ENCODE results near the gene CFTR.
"Not testable (repeated sequence)": the region's sequence is repeated elsewhere in the genome, so short reads cannot be mapped to it uniquely, and the experiment has no call there.

CFTR gene

DNA sequence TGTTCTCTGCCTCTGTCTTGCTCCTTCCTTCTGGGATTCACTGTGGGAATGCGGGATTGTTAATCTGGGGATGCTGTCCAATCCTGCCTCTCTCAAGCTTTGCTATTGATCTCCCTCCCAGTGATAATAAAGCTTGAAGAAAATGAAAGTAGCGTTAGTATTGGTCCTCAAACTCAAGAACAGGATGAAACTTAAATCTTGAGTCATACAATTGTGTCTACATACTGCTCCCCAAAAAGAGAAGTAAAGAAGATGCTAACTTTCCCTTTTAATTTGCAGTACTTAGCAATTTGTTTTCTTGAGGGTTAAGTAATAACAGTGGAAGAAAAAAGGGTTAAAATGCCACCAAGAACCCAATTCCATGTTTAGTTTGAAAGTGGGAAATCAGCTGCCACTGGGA is 13.6 kb downstream of the CFTR start:
- in situ Hi-C loops (cut with HindIII; ENCODE audit: low sequenced_read_pairs), result no loop called here

- in situ Hi-C loops (cut with HindIII; ENCODE audit: low sequenced_read_pairs), result no loop called here
These were observed 15.5 kb downstream of the CFTR start for GRCh38 chr7:117495308-117495707.

GRCh38 chr7:117502331-117502730 is 22.5 kb downstream of the CFTR start:
- in situ Hi-C loops (cut with HindIII; ENCODE audit: low sequenced_read_pairs), result no loop called here

DNA sequence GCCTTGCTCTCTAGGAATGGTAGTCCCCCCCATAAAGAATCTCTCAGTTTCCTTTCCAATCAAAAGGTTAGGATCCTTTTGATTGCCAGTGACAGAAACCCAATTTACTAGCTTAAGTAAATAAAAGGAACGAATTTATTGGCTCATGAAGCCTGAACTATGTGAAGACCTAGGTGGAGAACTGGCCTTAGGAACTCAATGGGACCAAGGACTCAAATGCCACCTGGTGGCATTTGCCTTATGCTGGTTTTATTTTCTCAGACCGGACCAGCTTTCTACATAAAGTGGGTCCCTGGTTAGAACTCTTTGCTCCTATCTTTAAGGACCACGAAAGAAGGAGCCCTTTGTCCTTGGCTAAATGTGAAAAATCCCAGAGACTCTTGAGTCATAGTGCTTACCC is 25.4 kb downstream of the CFTR start:
- in situ Hi-C loops (cut with HindIII; ENCODE audit: low sequenced_read_pairs), result no loop called here

GRCh38 chr7:117508676-117509075 is 28.9 kb downstream of the CFTR start:
- in situ Hi-C loops (cut with HindIII; ENCODE audit: low sequenced_read_pairs), result no loop called here

DNA sequence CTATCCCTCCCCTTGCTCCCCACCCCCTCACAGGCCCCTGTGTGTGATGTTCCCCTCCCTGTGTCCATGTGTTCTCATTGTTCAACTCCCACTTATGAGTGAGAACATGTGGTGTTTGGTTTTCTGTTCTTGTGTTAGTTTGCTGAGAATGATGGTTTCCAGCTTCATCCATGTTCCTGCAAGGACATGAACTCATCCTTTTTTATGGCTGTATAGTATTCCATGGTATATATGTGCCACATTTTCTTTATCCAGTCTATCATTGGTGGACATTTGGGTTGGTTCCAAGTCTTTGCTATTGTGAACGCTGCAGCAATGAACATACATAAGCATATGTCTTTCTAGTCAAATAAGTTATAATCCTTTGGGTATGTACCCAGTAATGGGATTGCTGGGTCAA is 37.4 kb downstream of the CFTR start:
- in situ Hi-C loops (cut with HindIII; ENCODE audit: low sequenced_read_pairs), result not testable (repeated sequence)

GRCh38 chr7:117530390-117530789 is 50.6 kb downstream of the CFTR start:
- in situ Hi-C loops (cut with HindIII; ENCODE audit: low sequenced_read_pairs), result no loop called here

GRCh38 chr7:117531595-117532244 is 51.9 kb downstream of the CFTR start:
- in situ Hi-C loops (cut with HindIII; ENCODE audit: low sequenced_read_pairs), result no loop called here

GRCh38 chr7:117538053-117538452 is 58.2 kb downstream of the CFTR start:
- in situ Hi-C loops (cut with HindIII; ENCODE audit: low sequenced_read_pairs), result no loop called here

GRCh38 chr7:117544061-117544460 is 64.2 kb downstream of the CFTR start:
- in situ Hi-C loops (cut with HindIII; ENCODE audit: low sequenced_read_pairs), result no loop called here

DNA sequence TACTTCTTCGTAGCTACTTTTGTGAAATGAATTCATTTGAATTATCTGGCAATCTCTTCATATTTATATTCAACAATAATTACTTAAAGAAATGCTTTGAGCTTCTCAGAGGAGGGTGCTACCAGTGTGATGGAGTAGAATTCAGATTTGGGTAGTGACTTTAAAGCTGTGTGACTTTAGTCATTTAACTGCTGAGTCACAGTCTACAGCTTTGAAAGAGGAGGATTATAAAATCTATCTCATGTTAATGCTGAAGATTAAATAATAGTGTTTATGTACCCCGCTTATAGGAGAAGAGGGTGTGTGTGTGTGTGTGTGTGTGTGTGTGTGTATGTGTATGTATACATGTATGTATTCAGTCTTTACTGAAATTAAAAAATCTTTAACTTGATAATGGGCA is 68.2 kb downstream of the CFTR start:
- in situ Hi-C loops (cut with HindIII; ENCODE audit: low sequenced_read_pairs), result no loop called here

GRCh38 chr7:117550625-117551024 is 70.8 kb downstream of the CFTR start:
- in situ Hi-C loops (cut with HindIII; ENCODE audit: low sequenced_read_pairs), result no loop called here

- in situ Hi-C loops (cut with HindIII; ENCODE audit: low sequenced_read_pairs), result no loop called here
These were observed 72.8 kb downstream of the CFTR start for GRCh38 chr7:117552660-117553059.

- in situ Hi-C loops (cut with HindIII; ENCODE audit: low sequenced_read_pairs), result loop anchor here (5.0 kb wide), 1 partner anchor 43 kb away; no protein-coding TSS in a partner anchor
These were observed 75.4 kb downstream of the CFTR start for GRCh38 chr7:117555260-117555659.

DNA sequence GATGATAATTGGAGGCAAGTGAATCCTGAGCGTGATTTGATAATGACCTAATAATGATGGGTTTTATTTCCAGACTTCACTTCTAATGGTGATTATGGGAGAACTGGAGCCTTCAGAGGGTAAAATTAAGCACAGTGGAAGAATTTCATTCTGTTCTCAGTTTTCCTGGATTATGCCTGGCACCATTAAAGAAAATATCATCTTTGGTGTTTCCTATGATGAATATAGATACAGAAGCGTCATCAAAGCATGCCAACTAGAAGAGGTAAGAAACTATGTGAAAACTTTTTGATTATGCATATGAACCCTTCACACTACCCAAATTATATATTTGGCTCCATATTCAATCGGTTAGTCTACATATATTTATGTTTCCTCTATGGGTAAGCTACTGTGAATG is 79.6 kb downstream of the CFTR start:
- in situ Hi-C loops (cut with HindIII; ENCODE audit: low sequenced_read_pairs), result loop anchor here (5.0 kb wide), 1 partner anchor 47 kb away; no protein-coding TSS in a partner anchor

- in situ Hi-C loops (cut with HindIII; ENCODE audit: low sequenced_read_pairs), result no loop called here
These were observed 80.2 kb downstream of the CFTR start for GRCh38 chr7:117560030-117560429.

DNA sequence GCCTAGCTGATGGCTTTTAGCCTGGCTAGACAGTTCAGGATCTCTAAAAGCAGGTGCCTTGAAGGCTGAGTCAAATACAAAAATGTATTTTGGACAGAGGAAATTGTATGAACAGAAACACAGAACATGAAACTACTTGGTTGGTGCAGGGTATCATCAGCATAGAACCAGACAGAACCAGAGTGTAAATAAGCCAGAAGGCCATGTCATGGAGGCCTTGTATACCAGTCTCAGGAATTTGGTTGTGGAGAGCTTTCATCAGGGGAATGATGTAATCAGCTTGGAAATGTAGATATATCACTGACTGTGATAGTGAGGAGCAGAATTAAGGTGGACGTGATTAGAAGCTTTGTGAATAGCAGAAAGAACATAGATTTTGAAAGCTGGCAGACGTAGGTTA is 82.9 kb downstream of the CFTR start:
- in situ Hi-C loops (cut with HindIII; ENCODE audit: low sequenced_read_pairs), result no loop called here

DNA sequence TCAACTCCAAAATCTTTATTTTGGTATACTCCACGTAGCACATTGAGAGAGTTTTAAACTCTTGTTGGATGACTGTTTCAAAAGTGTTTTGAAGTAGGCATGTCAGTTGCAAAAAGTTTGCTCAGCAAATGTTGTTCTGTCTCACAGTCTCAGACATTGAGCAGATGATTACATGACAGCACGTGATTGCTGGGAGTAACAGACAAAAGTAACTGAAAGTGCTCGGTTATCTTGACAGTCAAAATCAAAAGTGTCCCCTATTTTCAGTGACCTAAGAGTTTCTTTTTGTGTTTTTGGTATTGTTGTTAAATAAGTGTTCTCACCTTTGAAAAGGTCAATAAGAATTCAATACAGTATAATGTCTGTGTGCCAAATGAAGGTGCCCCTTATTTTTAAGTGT is 84.3 kb downstream of the CFTR start:
- in situ Hi-C loops (cut with HindIII; ENCODE audit: low sequenced_read_pairs), result no loop called here

GRCh38 chr7:117564627-117565026 is 84.8 kb downstream of the CFTR start:
- in situ Hi-C loops (cut with HindIII; ENCODE audit: low sequenced_read_pairs), result no loop called here

GRCh38 chr7:117565226-117565625 is 85.4 kb downstream of the CFTR start:
- in situ Hi-C loops (cut with HindIII; ENCODE audit: low sequenced_read_pairs), result no loop called here

GRCh38 chr7:117567781-117568180 is 88.0 kb downstream of the CFTR start:
- in situ Hi-C loops (cut with HindIII; ENCODE audit: low sequenced_read_pairs), result no loop called here

GRCh38 chr7:117572856-117573620 is 93.2 kb downstream of the CFTR start:
- in situ Hi-C loops (cut with HindIII; ENCODE audit: low sequenced_read_pairs), result no loop called here

Measured in endothelial cell of hepatic sinusoid (primary cell).